ENCODE results near the gene KLF15.

Gene KLF15

DNA sequence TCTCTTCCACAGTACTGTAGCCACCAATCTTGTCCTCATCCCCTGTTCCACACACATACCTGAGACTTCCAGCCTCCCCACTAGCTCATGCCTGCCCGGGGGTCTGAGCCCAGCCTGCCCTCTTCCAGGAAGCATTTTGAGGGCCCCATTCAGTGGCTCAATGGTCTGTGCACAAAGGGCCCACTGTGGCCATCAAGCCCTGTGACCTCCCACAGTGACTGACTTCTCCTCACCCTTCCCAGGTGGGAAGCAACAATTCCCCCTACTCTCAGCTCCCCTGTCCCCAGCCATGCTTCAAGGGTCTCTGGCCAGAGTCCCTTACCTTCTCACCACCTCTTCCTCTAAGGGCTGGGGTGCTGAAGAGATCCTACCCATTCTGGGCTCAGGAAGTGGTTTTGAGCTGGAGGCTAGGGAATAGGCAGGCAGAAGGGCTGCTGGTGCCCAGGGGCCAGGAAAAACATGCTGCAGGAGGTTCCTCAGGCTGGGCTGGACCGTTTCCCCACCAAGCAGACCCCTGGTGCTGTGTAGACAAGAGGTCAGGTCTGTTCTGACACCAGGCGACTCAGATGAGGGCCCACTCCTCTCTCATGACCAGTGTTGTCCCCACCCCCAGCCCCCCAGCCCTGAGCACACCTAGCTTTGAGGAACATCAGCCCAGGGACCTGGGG, 3.0 kb upstream of the KLF15 start:
- no peak for DNase-seq

DNA sequence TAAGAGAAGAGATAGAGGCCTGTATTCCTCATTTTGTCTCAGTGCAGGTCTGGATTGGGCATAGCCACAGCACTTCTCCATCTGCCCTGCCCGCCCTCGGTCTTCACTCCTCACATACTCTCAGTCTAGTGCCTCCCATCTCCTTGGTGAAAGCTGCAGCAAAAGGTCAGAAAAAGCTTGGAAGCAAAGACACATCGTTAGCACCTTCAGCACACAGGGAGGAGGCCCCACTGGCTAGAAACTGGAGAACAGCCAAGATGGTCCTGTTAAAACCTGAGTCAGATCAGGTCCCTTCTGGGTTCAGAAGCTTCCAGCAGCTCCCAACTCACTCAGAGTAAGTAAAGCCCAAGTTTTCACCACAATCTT, 1.6 kb upstream of the KLF15 start:
- no peak for DNase-seq

GRCh38 chr3:126358038-126358815, 1.0 kb upstream of the KLF15 start:
- no peak for DNase-seq

- DNase-seq: peak; percentile 8
Measured at GRCh38 chr3:126356373-126357264, 589 bp downstream of the KLF15 start.

DNA sequence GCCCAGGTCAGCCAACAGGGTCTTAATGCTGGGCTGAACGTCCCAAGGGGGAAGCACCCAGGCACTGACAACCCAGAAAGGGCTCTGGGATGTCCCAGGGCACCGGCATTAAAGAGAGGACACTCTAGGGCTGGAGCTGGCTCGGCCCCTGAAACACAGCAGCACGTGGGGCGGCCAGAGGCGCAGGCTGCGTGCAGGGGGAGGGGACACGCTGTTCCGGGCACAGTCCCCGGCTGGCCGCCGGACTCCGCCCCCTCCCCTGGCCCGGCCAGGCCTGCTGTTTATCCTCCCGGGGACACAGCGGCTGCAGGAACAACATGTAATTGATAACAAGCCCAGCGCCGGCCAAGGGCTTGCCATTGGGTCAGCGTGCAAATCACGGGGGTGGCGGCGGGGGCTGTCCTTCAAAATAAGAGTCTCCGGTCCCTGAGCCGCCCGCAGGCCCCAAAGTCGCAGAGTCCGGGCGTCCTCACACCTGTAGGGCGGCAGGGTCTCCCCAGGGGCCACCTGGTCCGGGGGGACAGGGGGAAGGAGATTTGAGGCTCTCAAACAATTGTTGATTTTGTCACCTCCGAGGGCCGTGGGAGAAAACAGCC, 1.3 kb downstream of the KLF15 start:
- no peak for DNase-seq

DNA sequence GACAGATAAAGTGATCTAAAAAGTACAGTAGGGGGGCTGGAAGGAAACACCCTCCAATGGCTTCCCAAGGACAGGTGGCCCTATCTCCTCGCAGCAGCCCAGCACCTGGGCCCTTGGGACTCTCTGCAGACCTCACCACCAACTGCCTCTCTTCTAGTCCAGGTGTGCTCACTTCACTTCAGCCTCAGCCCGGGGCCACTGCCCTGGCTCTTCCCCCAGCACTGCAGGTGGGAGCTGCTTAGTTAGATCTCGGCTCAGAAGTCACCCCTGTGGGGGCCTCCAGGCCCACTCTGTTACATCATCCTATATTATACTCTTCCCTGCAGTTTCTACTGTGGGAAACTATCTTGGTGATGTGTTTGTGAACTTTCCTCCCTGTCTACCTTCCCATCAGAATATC, 2.0 kb downstream of the KLF15 start:
- DNase-seq: no peak

- no peak for DNase-seq
Measured at GRCh38 chr3:126354776-126355175, 2.4 kb downstream of the KLF15 start.

DNA sequence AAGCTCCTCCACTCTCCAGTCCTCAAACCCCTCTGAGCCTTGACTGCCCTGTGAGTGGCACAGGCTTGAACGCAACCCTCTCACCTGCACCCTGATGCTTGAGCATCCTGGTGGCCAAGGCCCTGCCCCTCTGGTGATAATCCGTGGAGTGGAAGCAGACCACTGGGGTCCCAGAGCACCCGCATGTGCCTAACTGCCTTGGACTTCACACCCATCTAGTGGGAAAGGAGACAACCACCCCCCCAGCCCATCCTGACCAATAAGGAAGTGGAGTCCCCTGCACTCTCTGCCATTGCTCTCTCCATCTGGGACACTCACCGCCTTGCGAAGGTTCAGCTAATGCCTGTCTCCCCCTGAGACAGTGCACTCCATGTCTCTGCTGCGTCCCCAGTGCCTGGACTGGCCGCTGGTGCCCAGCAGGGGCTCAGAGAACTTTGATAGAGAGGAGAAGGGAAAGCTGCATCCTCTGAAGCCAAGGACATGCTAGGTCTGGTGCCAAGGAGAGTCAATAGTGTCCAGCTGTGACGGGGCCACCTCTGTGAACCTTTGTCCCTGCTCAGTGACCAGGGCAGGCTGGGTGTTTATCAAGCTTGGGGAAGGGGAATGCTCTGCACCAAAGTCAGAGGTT, 3.4 kb downstream of the KLF15 start:
- DNase-seq: no peak

- no peak for DNase-seq
Measured at GRCh38 chr3:126352476-126353454, 4.4 kb downstream of the KLF15 start.

DNA sequence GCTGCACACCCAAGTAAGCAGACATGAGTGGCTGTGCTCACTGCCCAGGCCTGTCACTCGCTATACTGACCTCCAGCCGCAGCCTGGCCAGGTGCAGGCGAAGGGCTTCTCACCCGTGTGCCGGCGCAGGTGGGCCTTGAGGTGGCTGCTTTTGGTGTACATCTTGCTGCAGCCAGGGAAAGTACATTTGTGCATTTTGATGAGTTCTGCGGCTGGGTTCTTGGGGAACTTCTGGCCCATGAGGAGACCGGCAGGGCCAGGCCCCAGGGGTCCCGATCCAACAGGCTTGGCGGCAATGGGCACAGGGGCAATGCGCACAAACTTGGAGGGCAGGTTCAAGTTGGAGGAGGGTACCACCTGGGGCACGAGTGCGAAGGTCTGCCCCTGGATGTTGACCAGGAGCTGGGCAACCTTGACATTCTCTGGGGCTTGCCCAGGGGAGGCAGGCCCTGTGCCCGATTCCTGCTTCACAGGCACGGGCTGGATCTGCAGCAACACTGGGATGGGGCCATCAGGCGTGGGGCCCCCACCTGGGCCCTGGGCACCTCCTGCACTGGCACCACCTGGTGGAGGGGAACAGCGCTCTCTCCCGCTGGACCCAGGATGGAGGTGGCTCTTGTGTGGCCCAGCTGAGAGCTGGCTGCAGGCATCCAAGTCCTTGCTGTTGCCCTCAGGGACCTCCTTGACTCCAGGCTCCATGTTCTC, 5.3 kb downstream of the KLF15 start:
- DNase-seq: no peak

DNA sequence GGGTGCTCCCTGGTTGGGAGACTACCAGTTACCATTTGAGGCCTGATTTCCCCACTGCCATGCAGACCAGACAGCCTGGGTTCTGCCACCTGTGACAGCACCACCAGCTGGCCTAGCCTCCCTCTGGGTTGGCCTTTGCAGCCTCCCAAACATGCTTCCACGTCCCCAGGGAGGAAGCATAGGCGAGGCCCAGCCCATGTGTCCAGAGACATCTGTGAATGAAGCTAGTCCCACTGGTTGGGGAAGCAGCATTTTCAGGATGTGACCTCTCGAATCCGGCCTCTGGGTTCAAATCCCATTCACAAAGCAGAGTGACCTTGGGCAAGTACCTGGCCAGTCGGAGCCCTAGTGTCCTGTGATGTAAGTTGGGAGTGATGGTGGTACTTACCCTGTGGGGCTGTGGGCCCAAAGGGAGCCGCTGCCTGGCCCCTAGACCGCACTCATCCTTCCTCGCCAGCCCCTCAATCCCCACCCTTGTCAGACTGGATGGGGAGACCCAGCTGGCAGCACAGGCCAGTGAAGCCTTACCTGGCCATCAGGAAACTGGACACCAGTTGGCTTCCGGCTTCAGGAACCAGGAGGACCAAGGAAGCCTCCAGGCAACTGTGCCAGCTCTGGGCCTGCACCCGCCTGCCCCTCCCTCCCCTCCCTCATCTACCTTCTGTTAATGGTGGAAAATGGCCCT, 6.0 kb downstream of the KLF15 start:
- DNase-seq: no peak

GRCh38 chr3:126350502-126351085, 6.6 kb downstream of the KLF15 start:
- no peak for DNase-seq

DNA sequence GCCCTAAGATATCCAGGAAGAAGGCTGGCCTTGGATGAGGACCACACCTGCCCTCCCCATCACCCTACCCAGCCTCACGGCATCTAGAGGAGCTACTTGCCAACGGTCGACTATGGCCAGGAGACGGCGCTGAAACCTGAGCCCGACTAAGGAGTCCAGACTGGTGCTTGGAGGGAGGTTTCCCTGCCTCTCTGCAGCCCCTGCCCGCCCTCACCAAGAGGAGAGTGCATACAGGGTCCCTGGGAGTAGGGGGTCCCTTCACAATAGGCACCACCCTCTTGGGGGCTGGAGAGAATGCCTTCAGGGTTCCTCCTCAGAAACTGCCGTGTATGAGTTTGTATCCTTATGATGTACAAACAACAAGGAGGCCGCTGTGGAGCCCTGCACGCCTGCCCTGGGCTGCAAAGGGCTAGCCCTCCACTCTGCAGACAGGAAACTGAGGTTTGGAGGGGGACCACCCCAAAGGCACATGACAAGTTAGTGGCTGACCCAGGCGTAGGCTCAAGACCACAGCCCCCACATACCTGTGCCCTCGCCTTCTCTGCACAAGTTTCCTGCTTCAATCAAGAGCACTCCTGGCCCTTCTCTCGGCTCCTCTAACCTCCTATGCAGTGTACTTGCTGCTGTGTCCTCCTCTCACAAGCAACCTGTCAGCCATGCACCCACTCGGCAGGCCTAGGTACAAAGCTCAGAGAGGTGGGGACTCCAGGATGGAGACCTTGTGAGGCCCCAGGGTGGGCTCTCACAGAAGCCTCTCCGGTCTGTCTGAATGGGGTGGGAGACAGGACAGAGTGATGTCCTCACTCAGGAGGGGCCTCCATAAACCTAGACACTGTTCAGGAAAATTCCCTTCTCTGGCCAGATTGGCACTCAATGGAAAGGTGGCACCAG, 7.4 kb downstream of the KLF15 start:
- DNase-seq: no peak

DNA sequence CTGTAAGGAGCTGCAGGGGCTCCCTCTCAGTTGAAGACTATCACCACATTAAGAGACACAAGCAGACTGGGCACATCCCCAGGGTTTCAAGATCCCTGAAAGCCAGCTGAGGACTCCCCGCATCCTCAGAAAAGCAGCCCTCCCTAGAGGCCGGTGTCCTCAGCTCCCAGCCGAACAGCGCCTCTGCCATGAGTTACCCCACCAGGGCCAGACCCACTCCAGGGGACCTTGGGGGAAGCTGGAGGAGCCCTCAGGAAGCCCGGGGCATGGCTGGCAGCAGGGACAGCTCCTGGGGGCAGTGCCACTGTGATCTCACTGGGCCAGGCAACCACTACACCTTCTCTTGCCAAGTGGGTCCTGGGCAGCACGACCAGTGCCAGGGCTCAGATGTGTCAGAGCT, 8.1 kb downstream of the KLF15 start:
- no peak for DNase-seq

DNA sequence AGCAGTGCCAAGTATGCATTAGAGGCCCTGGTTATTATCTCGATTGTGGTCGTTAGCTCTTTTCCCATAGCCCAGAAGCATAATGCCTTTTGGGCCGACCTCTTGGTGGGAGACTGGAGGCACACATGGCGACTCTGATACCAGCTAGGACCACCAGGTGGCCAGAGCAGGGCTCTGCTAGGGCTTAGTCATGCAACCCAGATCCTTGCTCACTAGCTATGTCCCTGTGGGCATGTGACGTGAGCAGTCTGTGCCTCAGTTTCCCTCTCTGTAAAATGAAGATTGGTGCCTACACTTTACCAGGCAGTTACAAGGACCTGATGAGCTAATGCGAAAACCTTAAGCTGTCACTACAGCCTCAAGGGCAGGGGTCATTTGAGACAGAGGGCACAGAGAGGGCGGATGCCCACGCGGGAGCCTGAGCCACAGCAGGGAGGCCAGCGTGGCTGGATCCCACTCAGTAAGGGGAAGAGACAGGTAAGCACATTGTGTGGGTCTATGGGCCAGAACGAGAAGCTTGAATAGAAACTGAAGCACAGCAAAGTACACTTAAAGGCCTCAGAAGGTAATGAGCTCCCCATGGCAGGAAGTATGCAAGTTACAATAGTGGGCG, 8.8 kb downstream of the KLF15 start:
- DNase-seq: no peak

- DNase-seq: no peak
Measured at GRCh38 chr3:126347543-126348161, 9.6 kb downstream of the KLF15 start.

- no peak for DNase-seq
Measured at GRCh38 chr3:126346466-126346865, 10.7 kb downstream of the KLF15 start.
